HG03175 (cell line): Measurements from ENCODE around the gene SNX17.

Source experiments
- ATAC-seq: cut with Tn5 transposase; IDR thresholded peaks from one replicate; pipeline ENCODE4 v1.9.1; 2021; ENCODE audit warnings: mild to moderate bottlenecking, moderate library complexity; ENCODE audit not compliant: unreplicated experiment

The SNX17 gene

DNA sequence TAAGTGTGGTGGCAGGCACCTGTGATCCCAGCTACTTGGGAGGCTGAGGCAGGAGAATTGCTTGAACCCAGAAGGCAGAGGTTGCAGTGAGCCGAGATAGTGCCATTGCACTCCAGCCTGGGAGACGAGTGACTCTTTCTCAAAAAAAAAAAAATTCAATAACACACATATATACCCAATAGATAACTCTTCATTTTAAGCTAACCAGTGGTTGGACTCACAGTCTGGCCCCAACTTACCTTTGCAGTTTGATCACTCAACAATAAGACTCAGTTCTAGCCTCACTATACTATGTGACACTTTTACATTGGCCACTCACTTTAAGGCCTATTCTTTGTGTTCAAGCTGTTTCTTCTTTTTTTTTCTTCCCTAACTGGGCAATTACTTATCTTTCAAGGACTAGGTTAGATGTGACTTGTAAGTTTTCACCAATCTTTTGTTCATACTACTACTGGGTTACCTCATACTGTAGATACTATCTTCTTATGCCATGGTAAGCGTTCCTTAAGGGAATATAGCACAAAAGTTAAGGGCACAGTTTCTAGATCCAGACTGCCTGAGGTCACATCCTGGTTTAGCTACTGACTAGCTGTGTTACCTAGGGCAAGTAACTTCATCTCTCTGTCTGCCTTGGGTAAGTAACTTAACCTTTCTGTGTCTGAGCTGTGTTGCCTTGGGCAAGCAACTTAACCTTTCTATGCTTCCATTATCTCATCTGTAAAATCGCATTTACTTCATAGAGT lies 7.6 kb upstream of the SNX17 start:
- ATAC-seq = no peak

DNA sequence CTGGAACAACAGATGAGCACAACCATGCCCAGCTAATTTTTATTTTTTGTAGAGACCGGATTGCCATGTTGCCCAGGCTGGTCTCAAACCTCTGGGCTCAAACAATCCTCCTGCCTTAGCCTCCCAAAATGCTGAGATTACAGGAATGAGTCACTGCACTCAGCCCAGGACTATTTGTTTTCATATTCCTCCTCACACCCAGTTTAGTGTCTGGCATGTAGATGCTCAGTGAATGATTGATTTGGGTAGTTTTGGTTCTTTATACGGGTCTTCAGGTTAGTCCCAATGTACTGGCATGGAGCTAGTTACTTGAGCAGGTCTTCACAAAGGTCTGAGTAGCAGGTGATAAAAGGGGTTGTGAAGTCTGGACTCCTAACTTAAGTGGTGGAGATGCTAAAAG lies 6.5 kb upstream of the SNX17 start:
- no peak for ATAC-seq

DNA sequence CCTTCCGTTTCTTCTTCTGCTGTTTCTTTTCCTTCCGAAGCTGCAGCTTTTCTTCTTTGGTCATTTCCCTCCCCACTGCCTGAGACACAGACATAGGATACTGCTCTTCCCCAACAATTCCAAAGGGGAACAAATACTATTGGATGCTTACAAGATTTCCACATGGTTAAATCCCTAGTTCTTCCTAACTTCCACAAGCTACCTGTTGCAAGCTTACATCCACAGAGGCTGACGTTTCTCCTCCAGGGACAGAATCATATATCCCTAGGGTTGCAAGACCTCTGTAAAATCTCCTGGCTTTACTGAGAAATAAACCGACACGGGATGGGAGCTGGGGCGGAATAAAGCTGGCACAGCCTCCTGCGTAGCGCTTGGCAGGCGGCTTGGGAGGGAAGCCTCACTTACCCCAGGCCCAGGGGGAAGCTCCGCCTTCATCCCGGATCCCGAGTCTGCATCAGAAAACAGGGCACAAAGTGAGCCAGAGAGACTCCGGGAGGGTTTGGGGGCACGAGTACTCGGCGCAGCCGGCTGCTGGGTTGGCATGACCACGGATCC lies 868 bp upstream of the SNX17 start:
- ATAC-seq = no peak

DNA sequence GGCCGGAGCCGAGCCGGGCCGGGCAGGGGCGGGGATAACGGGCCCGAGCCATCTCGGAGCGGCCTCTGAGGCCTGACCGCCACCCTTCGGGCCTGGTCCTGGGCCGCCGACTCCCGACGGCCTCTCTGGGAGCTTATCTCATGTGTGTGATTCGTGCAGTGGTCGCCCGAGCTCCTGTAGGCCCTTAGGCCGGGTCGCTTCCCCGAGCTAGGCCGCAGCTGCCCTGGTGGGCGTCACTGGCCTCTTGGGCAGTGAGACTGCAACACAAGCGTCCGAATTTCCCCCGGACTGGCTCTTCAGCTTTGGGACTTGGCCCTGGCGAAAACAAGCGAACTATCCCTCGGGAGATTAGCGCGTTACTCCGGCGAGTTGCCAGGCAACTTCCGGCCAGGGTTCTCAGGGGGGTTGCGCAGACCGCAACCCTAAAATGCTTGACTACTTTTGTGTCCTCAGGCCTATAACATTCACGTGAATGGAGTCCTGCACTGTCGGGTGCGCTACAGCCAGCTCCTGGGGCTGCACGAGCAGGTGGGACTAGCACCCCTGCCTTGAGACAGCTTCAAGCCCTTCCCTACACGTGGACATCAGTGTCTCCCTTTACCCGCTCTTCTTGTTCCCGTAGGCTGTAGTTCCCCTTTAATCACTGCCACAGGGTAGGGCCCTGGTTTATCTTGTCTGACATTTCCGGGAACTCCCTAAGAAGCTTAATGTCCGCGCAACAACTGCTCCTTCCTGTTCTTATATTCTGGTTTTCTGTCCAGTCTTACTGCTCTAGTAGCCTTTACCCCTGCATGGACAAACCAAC lies 602 bp downstream of the SNX17 start:
- ATAC-seq = peak; percentile 35

DNA sequence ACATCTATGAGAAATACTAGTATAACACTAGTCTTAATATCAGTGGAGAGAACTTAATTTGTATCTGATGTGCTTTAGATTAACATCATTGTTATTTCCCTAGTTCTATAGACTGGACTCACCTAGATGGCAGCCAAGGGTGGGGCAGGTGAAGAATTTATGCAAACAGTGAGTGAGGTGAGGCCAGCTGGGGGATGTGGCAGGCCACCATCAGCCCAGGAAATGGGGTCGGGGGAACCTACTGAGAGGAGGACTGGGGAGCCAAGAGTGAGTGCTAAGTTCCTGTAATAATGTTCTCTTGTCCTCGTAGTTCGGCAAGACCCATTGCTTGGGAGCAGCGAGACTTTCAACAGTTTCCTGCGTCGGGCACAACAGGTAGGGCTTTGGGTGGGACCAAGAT lies 2.5 kb downstream of the SNX17 start:
- ATAC-seq = no peak

DNA sequence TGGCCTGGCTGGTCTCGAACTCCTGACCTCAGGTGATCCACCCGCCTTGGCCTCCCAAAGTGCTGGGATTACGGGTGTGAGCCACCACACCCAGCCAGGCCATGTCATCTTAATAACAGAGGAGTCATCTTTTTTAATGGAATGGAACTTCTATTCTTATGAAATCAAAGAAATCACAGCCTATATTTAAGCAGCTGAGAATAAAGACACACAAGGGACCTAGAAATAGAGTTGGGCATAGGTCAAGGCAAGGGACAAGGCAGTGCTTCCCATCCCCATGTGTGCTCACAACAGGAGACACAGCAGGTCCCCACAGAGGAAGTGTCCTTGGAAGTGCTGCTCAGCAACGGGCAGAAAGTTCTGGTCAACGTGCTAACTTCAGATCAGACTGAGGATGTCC lies 3.2 kb downstream of the SNX17 start:
- no peak for ATAC-seq

DNA sequence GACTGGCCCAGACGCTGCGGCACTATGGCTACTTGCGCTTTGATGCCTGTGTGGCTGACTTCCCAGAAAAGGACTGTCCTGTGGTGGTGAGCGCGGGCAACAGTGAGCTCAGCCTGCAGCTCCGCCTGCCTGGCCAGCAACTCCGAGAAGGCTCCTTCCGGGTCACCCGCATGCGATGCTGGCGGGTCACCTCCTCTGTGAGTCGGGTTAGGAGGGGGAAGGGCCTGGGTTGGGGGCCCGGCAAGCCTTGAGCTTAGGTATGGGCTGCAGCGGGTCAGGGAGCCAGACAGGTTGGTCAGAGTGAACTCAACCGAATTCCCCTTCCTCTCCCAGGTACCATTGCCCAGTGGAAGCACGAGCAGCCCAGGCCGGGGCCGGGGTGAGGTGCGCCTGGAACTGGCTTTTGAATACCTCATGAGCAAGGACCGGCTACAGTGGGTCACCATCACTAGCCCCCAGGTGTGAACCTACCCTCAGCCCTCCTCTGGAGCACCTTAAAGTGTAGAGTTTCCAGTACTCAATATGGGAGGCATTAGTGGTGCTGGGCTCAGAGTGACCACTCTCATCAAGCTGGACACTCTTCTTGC lies 5.2 kb downstream of the SNX17 start:
- no peak for ATAC-seq

DNA sequence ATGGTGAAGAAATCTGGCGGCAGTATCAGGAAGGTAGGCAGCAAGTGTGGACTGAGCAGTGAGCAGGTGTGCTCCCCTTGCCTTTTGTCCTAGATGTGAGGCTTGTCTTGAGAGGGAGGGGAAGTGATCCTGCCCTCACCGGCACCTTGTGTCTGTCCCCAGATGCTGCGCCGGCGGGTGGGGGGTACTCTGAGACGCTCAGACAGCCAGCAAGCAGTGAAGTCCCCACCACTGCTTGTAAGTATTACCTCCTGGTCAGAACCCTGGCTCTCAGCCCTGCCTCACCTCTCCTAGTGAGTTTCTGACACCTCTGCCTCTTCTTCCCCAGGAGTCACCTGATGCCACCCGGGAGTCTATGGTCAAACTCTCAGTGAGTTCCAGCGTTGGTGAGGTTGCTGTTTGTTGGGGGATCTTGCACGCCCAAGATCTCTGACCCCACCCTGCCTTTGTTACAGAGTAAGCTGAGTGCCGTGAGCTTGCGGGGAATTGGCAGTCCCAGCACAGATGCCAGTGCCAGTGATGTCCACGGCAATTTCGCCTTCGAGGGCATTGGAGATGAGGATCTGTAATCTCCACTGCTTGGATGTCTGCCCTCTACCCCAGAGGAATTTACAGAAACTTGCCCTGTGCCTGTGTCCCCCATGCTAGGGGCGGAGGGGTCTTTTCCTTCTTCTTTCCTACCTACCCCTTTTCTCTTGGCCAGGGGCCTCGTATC lies 5.9 kb downstream of the SNX17 start:
- ATAC-seq = no peak

DNA sequence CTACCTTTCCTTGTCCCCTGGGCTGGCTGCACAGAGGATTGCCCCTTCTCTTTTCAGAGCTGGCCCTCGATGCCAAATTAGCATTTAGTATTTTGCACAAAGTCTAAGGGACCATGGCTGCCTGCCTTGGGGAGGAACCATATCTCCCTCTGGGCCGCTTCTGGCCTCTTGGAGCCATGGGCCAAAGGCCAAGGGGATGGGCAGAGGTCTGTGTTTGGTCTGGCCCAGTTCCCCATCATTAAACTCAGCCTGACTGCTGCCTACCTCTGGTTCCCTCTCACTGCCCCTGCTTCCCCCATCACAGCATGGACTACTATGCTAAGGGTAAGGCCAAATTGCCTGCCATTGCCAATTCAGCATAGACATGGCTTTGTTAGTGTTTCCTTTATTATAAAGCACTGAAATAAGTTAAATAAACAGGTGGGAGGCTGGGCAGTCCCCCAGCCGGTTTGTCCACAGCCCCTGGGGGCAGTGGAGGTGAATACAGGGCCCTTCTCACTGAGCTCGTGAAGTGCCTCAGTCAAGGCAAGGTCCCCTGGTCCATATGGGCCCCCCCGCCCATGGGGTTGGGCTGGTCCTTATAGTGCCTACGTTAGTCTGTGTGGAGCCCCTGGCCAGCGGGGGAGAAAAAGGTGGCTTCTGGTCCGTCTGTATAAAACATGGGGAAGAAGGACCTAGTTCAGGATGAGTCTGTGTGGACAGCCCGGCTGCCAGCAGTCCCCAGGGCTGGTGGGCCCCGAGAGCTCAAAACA lies 6.6 kb downstream of the SNX17 start:
- ATAC-seq = no peak

DNA sequence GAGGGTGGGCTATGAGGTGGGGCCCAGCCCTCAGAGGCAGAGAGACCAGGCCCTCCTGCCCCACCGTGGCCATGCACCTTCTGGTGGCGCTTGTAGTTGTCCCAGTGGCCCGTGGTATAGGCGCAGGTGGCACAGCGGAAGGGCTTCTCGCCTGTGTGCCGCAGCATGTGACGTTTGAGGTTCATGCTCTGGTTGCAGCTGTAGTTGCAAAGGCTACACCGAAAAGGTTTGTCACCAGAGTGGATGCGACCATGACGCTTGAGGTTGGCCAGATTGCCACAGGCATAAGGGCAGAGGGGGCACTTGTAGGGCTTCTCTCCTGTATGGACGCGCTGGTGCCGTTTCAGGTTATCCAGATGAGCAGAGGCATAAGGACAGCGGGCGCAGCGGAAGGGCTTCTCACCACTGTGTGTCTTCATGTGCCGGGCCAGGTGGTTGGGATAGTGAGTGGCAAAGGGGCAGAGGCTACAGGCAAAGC lies 7.2 kb downstream of the SNX17 start:
- ATAC-seq = no peak

DNA sequence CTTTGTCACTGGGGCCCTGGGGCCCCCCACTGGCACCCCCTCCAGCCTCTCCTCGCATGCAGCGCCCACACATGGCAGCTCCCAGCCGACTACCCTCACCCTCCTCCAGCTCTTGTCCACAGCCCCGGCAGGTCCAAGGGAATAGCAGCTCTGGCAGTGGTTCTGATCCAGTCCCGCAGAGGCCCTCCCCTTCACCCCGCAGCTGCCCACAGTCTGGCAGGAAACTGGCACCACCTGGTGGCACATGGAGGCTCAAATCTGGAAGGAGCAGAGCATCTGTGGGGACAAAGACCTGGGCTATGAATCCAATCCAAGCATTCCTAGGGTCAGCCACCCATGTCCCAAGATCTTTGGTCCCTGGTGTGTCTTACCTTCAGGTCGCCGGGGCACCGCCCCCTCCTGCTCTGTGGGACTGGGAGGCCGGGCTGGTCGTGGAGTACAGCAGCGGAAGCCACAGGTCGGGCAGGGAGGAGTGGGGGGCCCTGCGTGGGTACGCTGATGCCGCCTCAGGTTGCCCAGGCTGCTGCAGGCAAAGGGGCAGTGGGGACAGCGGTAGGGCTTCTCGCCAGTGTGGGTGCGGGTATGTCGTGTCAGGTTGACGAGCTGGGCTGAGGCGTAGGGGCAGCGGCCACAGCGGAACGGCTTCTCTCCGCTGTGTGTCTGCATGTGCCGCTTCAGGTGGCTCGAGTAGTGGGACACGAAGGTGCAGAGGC lies 7.8 kb downstream of the SNX17 start:
- ATAC-seq = no peak

DNA sequence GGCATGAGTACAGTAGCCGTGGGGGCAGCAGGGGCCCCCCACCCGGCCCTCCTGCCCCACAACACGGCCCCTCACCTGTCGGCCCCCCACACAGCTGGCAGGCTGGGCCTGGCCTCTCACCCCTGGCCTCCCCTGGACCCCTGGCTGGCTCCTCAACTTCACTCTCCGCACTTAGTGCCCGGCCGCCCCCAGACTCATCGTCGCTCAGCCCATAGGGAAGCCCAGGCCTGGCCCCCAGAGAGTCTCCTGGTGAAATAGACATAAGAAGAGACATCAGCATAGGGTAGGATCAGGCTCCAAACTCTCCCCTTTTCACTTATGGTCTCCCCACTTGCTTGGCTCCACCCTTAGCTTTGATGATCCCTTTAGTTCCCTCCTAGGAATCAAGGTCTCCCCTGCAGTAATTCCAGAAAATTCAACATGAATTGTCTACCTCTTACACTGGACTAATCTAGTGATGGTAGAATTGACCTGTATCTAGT lies 8.4 kb downstream of the SNX17 start:
- no peak for ATAC-seq

DNA sequence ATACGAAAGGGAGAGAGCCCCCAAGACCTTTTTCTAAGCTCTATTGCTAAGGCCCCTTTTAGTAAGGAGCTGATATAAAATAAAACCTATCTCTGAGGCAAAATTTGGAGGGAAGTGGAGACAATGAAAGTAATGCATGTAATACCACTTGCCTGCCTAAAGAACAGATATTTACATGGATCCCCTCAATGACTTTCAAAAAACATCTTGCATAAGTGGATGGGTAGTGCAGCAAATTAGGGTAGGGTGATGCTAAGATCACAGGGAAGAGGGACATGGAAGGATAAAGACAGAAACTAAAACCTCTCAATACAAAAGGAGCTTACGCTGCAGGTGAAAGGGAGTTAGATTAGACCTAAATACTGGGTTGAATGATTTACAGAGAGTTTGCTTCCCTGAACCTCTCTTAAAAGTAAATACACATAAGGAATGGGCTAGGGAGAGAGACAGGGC lies 9.0 kb downstream of the SNX17 start:
- ATAC-seq = no peak

DNA sequence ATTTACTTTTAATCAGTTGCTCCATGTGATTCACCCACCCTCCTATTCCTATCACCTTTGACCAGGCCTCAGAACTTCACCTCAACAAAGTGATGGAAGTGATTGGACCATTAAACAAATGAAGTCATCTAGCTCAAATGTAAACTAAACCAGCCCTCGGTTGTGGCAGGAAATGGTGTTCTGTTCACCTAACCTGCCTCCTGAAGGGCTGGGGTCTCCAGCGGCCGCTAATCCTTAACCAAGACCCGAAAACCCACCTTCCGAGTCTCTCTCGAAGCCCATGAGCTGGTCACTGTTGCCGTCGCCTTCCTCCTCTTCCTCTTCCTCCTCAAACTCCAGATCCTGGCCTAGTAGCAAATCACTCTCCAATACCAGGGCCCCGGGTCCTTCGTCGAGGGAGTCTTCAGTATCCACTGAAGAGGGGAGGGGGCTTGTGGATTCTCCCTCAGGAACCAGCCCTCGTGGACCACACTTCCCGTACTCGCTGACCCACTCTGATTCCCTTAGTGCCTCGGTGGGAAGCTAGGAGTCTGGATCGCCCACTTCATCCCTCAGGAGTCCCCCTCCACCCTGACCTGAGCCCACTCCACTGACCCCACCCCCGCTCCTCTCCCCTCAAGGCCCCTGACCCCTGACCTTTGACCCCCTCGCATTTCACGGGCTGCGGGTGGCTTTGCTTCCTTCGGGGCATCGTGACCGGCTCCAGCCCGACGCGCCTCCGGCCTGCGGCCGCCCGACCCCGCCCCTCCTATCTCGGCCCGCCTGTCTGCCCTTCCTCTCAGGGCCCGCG lies 9.6 kb downstream of the SNX17 start:
- peak; percentile 43 for ATAC-seq

DNA sequence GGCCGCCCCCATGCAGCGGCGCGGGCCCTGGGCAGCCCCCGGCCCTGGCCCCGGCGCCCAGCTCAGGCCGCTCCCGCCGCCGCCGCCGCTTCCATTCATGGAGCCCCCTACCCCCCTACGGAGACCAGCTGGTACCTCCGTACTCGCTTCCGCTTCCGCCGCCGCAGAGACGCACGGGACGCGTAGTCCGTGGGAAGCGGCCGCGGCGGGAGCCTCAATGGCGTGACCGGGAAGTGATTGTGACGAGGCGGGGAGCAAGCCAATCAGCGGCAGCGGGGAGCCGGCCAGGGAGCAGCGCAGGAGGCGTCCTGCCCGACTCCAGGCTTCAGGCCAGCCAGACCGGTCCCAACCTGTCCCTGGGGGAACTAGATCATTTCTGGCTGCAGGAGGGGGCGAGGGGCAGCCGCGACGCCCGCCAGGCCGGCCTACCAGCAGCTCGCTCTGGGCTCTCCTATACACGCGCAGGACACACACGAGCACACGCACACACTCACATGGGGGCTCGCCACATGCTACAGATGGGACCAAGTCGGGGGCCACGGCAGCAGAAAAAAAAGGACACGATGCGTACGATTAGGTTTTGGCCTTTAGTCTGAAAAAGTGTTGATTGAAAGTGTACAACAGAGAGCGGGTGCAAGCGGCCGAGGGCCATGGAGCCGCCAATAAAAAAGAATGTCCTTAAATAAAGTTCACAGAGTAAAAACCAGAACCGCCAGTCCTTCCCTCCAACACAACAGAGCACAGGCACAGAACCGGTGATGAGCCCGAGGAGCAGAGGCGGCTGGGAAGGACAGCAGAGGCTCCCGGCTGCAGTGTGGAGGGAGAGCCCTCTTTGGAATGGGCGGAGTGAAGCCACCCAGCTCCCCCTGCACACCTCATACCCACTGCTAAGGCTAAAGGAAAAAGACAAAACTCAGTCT lies 10.5 kb downstream of the SNX17 start, which contains the start of gene ZNF513:
TSS of gene ZNF513 (minus strand) at position 109 of the 920 bp plus-strand sequence. CDS start 208 bp downstream, outside the sequence.
- peak; percentile 88 for ATAC-seq

DNA sequence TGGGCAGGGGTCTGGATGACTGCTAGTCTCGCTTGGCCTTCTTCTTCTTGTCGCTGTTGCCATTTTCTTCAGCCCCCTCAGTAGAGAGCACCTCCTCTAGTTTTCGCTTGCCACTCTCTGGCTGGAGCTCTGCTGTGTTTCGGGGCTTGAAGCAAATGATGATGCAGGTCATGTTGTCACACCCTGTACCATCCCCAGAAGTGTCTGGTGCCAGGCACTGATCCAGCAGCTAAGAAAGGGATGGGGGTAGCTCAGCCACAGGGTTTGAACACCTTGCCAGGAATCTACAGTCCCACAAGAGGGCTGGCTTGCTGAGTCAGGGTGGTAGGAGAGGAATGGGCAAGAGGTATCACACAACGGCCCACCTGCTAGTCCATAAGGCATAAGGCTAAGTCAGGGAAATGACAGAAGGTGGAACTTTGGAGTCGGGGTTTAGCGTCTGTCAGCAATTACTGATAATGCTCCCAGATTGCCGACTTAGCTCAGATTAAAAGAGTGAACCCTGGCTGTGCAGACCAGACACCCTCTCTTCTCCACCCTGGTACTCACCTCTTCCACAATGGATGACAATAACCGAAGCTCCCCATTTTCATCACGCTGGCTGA lies 11.3 kb downstream of the SNX17 start:
- ATAC-seq = no peak
